ENCODE data around the gene RELN. TPM values are rescaled to one million over a fixed set of nuclear protein-coding genes. Genes with fewer than 3 reads are reported as not detected.

Gene RELN
- total RNA-seq, 1 experiment from 2014 or later: 8.0 TPM

- Histone ChIP-seq H3K4me3 (ENCODE audit: low read length) (no peak overlapping the region), H3K9ac (ENCODE audit: low read length) (no peak overlapping the region), H2AFZ (ENCODE audit: low read length) (no peak overlapping the region), H3F3A (ENCODE audit: low read length, unreplicated experiment) (no peaks in the 10 kb centered on the region), H3K4me2 (ENCODE audit: low read length) (no peak overlapping the region), H3K27me3 (ENCODE audit: low read length) (no peaks in the 10 kb centered on the region), H3K9me3 (ENCODE audit: low read length) (no peaks in the 10 kb centered on the region; the same call in 1 of the 2 replicates), H3K79me2 (ENCODE audit: low read length) (no peaks in the 10 kb centered on the region), H3K9me2 (replicated peaks; ENCODE audit: low read length) (no peaks in the 10 kb centered on the region), H3K27ac (ENCODE audit: low read length) (no peak overlapping the region), H3K36me3 (ENCODE audit: low read depth, low read length) (no peaks in the 10 kb centered on the region), H4K20me1 (ENCODE audit: low read length) (no peaks in the 10 kb centered on the region), H3K4me1 (ENCODE audit: insufficient read depth, low read length) (no peaks in the 10 kb centered on the region)
- BruUV-seq (replicated peaks): no TSS peak
- ChIA-PET POLR2A (ENCODE audit: unreplicated experiment) (no interaction called here), CTCF (no interaction called here)
- DNase-seq (no peak), ATAC-seq (no peak)
- intact Hi-C loops (cut with micrococcal nuclease): no loop called here
- TF ChIP-seq EZH2phosphoT487 (IDR thresholded peaks at IDR 0.05; ENCODE audit: borderline replicate concordance, low read length) (no peak), EZH2 (IDR thresholded peaks at IDR 0.05; ENCODE audit: low read length, unreplicated experiment) (no peak)
Measured at GRCh38 chr7:104035351-104035750, 45.9 kb upstream of the RELN start.

- POLR2A ChIA-PET (ENCODE audit: unreplicated experiment): no interaction called here
- CTCF ChIA-PET: no interaction called here
- TF ChIP-seq EZH2 (IDR thresholded peaks at IDR 0.05; ENCODE audit: low read length, unreplicated experiment): no peak
- TF ChIP-seq EZH2phosphoT487 (IDR thresholded peaks at IDR 0.05; ENCODE audit: borderline replicate concordance, low read length): no peak
- TF ChIP-seq, protein P1, sequence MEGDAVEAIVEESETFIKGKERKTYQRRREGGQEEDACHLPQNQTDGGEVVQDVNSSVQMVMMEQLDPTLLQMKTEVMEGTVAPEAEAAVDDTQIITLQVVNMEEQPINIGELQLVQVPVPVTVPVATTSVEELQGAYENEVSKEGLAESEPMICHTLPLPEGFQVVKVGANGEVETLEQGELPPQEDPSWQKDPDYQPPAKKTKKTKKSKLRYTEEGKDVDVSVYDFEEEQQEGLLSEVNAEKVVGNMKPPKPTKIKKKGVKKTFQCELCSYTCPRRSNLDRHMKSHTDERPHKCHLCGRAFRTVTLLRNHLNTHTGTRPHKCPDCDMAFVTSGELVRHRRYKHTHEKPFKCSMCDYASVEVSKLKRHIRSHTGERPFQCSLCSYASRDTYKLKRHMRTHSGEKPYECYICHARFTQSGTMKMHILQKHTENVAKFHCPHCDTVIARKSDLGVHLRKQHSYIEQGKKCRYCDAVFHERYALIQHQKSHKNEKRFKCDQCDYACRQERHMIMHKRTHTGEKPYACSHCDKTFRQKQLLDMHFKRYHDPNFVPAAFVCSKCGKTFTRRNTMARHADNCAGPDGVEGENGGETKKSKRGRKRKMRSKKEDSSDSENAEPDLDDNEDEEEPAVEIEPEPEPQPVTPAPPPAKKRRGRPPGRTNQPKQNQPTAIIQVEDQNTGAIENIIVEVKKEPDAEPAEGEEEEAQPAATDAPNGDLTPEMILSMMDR (conservative IDR thresholded peaks at IDR 0.05; ENCODE audit: low read depth, low read length): no peak
- Histone ChIP-seq H3K9me2 (replicated peaks; ENCODE audit: low read length) (no peaks in the 10 kb centered on the region), H3F3A (ENCODE audit: low read length, unreplicated experiment) (no peaks in the 10 kb centered on the region), H3K36me3 (ENCODE audit: low read depth, low read length) (no peaks in the 10 kb centered on the region), H3K4me3 (ENCODE audit: low read length) (no peak overlapping the region), H3K27ac (ENCODE audit: low read length) (no peak overlapping the region), H3K9me3 (ENCODE audit: low read length) (no peaks in the 10 kb centered on the region; the same call in 1 of the 2 replicates), H2AFZ (ENCODE audit: low read length) (no peak overlapping the region), H3K79me2 (ENCODE audit: low read length) (no peaks in the 10 kb centered on the region), H3K27me3 (ENCODE audit: low read length) (no peaks in the 10 kb centered on the region), H4K20me1 (ENCODE audit: low read length) (no peaks in the 10 kb centered on the region), H3K4me2 (ENCODE audit: low read length) (no peak overlapping the region), H3K4me1 (ENCODE audit: insufficient read depth, low read length) (no peaks in the 10 kb centered on the region), H3K9ac (ENCODE audit: low read length) (no peak overlapping the region)
- intact Hi-C loops (cut with micrococcal nuclease): no loop called here
- ATAC-seq (no peak), DNase-seq (no peak)
- no TSS peak for BruUV-seq (replicated peaks)
Measured at GRCh38 chr7:104034679-104035078, 45.2 kb upstream of the RELN start.

DNA sequence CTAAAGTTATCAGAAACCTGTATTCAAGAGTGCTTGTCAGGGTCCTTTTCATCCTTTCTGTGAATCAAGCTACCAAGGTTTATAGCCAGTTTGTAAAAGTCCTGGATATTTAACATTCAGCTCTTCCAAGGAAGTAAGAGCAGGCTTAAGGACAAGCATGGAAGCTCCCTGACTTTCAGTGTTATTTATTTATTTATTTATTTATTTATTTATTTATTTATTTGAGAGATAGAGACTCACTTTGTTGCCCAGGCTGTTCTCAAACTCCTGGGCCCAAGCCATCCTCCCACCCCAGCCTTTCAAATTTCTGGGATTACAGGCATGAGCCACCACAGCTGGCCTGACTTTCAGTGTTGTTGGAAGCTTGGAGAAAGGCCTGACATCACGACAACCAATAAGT, 44.4 kb upstream of the RELN start:
- no TSS peak for BruUV-seq (replicated peaks)

More for the DNA sequence above, 44.4 kb upstream of the RELN start:
- Histone ChIP-seq H2AFZ (ENCODE audit: low read length) (no peak overlapping the region), H3K9me3 (ENCODE audit: low read length) (no peaks in the 10 kb centered on the region; the same call in 1 of the 2 replicates), H3K4me2 (ENCODE audit: low read length) (no peak overlapping the region), H3K79me2 (ENCODE audit: low read length) (no peaks in the 10 kb centered on the region), H3K4me1 (ENCODE audit: insufficient read depth, low read length) (no peaks in the 10 kb centered on the region), H3K9me2 (replicated peaks; ENCODE audit: low read length) (no peaks in the 10 kb centered on the region), H3K27ac (ENCODE audit: low read length) (no peak overlapping the region), H3F3A (ENCODE audit: low read length, unreplicated experiment) (no peaks in the 10 kb centered on the region), H3K9ac (ENCODE audit: low read length) (no peak overlapping the region), H3K27me3 (ENCODE audit: low read length) (no peaks in the 10 kb centered on the region), H4K20me1 (ENCODE audit: low read length) (no peaks in the 10 kb centered on the region), H3K4me3 (ENCODE audit: low read length) (no peak overlapping the region), H3K36me3 (ENCODE audit: low read depth, low read length) (no peaks in the 10 kb centered on the region)
- intact Hi-C loops (cut with micrococcal nuclease): no loop called here
- POLR2A ChIA-PET (ENCODE audit: unreplicated experiment): no interaction called here
- DNase-seq (no peak), ATAC-seq (no peak)
- CTCF ChIA-PET: no interaction called here
- TF ChIP-seq EZH2 (IDR thresholded peaks at IDR 0.05; ENCODE audit: low read length, unreplicated experiment) (no peak), EZH2phosphoT487 (IDR thresholded peaks at IDR 0.05; ENCODE audit: borderline replicate concordance, low read length) (no peak)
- TF ChIP-seq, protein P1 (conservative IDR thresholded peaks at IDR 0.05; ENCODE audit: low read depth, low read length): no peak
